ENCODE measurements around the gene GPR141. TPM values are rescaled to one million over a fixed set of nuclear protein-coding genes. Genes with fewer than 3 reads are reported as not detected.

GPR141 gene
- total and polyA plus RNA-seq, 2 donors (not counting 3 experiments of a cell fraction or from before 2014, with no cell fraction given): not detected

DNA sequence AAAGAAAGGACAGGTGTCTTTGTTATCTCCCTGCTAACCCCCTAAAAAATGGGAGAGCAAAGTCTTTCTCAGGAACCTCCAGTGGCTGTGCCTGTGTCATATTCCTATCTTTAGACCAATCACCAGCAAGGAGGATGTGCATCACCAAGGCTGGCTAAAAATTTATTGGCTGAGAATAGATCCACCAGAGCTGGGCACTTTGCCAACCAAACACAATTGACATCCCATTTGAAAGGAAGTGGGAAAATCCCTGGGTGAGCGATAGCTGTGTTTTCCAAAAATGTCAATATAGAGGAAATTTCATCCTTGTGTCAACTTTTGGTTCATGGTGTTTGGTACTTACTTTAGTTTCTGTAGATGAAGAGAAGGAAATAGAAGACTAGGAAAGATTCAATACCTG, 13.1 kb upstream of the GPR141 start:
- FAIRE-seq (no peak), DNase-seq (ENCODE audit: low read depth, low spot score) (no peak)
- dilution Hi-C loops (cut with MboI; ENCODE audit: extremely low pct_ligation_motif_present, low sequenced_read_pairs): no loop called here
- Histone ChIP-seq H3K4me3 (replicated peaks in 1 of 3; ENCODE audit: insufficient read depth in 1 of 3, low read depth in 1 of 3, low read length in 3 of 3) (no peak overlapping the region), H3K9me1 (replicated peaks; ENCODE audit: control insufficient read depth, extremely low read depth, insufficient read depth, low read length) (no peaks in the 10 kb centered on the region), H3K79me2 (ENCODE audit: control insufficient read depth, insufficient read depth, low read length) (no peaks in the 10 kb centered on the region), H3K4me2 (ENCODE audit: insufficient read depth, low read length) (no peak overlapping the region), H3K9ac (replicated peaks; ENCODE audit: extremely low read depth, insufficient read depth, low read length) (no peak overlapping the region), H3K27ac (ENCODE audit: insufficient read depth, low read depth, low read length) (no peak overlapping the region), H3K4me1 (ENCODE audit: control insufficient read depth, extremely low read depth, insufficient read depth, low read length) (no peaks in the 10 kb centered on the region), H3K9me3 (replicated peaks; ENCODE audit: control insufficient read depth, insufficient read depth, low read length) (no peaks in the 10 kb centered on the region), H3K36me3 (ENCODE audit: control insufficient read depth in 2 of 2, extremely low read depth in 1 of 2, insufficient read depth in 2 of 2, low read length in 2 of 2) (no peaks in the 10 kb centered on the region), H3K27me3 (ENCODE audit: control insufficient read depth in 2 of 2, insufficient read depth in 2 of 2, low read length in 2 of 2) (no peaks in the 10 kb centered on the region), H4K20me1 (replicated peaks; ENCODE audit: control insufficient read depth, extremely low read depth, insufficient read depth, low read length) (no peaks in the 10 kb centered on the region), H2AFZ (ENCODE audit: low read depth, low read length) (no peak overlapping the region)
- TF ChIP-seq FOS (IDR thresholded peaks at IDR 0.05; ENCODE audit: borderline replicate concordance, insufficient read depth, low read length) (no peak), POLR2AphosphoS5 (IDR thresholded peaks at IDR 0.05; ENCODE audit: insufficient read depth, low read depth, low read length) (no peak)
- TF ChIP-seq, protein P1, sequence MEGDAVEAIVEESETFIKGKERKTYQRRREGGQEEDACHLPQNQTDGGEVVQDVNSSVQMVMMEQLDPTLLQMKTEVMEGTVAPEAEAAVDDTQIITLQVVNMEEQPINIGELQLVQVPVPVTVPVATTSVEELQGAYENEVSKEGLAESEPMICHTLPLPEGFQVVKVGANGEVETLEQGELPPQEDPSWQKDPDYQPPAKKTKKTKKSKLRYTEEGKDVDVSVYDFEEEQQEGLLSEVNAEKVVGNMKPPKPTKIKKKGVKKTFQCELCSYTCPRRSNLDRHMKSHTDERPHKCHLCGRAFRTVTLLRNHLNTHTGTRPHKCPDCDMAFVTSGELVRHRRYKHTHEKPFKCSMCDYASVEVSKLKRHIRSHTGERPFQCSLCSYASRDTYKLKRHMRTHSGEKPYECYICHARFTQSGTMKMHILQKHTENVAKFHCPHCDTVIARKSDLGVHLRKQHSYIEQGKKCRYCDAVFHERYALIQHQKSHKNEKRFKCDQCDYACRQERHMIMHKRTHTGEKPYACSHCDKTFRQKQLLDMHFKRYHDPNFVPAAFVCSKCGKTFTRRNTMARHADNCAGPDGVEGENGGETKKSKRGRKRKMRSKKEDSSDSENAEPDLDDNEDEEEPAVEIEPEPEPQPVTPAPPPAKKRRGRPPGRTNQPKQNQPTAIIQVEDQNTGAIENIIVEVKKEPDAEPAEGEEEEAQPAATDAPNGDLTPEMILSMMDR (IDR thresholded peaks at IDR 0.05; ENCODE audit: extremely low read depth in 1 of 2, insufficient read depth in 1 of 2, low read depth in 1 of 2, low read length in 2 of 2): no peak
- ChIA-PET POLR2A (no interaction called here), CTCF (no interaction called here)
- no TSS peak for BruUV-seq (replicated peaks)
- intact Hi-C loops (cut with micrococcal nuclease): no loop called here

DNA sequence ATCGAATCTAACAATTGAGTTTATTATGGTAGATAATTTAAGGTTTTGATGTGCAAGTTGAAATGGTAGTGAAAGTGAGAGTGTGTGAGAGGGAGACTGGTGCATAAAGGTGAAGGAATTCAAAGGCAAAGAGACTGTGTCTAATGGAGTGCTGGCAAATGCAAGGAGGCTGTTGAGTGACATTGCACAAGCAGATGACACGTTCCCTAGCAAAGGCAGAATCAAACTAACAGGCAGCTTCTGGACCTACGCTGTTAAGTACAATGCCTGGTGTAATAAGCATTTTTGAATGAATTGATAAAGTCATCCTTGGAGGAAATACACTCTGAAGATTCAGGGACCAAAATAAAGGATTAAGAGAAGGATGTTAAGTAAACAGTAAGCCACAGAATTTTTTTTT, 11.7 kb upstream of the GPR141 start:
- Histone ChIP-seq H3K79me2 (ENCODE audit: control insufficient read depth, insufficient read depth, low read length) (no peaks in the 10 kb centered on the region), H3K9me3 (replicated peaks; ENCODE audit: control insufficient read depth, insufficient read depth, low read length) (no peaks in the 10 kb centered on the region), H3K27me3 (ENCODE audit: control insufficient read depth in 2 of 2, insufficient read depth in 2 of 2, low read length in 2 of 2) (no peaks in the 10 kb centered on the region), H3K27ac (ENCODE audit: insufficient read depth, low read depth, low read length) (no peak overlapping the region), H4K20me1 (replicated peaks; ENCODE audit: control insufficient read depth, extremely low read depth, insufficient read depth, low read length) (no peaks in the 10 kb centered on the region), H3K9me1 (replicated peaks; ENCODE audit: control insufficient read depth, extremely low read depth, insufficient read depth, low read length) (no peaks in the 10 kb centered on the region), H3K4me3 (replicated peaks in 1 of 3; ENCODE audit: insufficient read depth in 1 of 3, low read depth in 1 of 3, low read length in 3 of 3) (no peak overlapping the region), H3K4me2 (ENCODE audit: insufficient read depth, low read length) (no peak overlapping the region), H3K36me3 (ENCODE audit: control insufficient read depth in 2 of 2, extremely low read depth in 1 of 2, insufficient read depth in 2 of 2, low read length in 2 of 2) (no peaks in the 10 kb centered on the region), H3K9ac (replicated peaks; ENCODE audit: extremely low read depth, insufficient read depth, low read length) (no peak overlapping the region), H2AFZ (ENCODE audit: low read depth, low read length) (no peak overlapping the region), H3K4me1 (ENCODE audit: control insufficient read depth, extremely low read depth, insufficient read depth, low read length) (no peaks in the 10 kb centered on the region)
- TF ChIP-seq MYC (IDR thresholded peaks at IDR 0.05; ENCODE audit: low read depth, low read length) (no peak), POLR2AphosphoS5 (IDR thresholded peaks at IDR 0.05; ENCODE audit: insufficient read depth, low read depth, low read length) (no peak), EZH2 (IDR thresholded peaks at IDR 0.05; ENCODE audit: borderline replicate concordance, low read depth, low read length, severe bottlenecking) (no peak), FOS (IDR thresholded peaks at IDR 0.05; ENCODE audit: borderline replicate concordance, insufficient read depth, low read length) (no peak), JUN (IDR thresholded peaks at IDR 0.05; ENCODE audit: borderline replicate concordance, insufficient read depth, insufficient read length, low read depth) (no peak), GATA2 (IDR thresholded peaks at IDR 0.05; ENCODE audit: insufficient read depth, insufficient read length, low read depth, low read length) (no peak), POLR2A (IDR thresholded peaks at IDR 0.05; ENCODE audit: low read depth, low read length) (no peak)
- TF ChIP-seq, protein P1 (IDR thresholded peaks at IDR 0.05; ENCODE audit: extremely low read depth in 1 of 2, insufficient read depth in 1 of 2, low read depth in 1 of 2, low read length in 2 of 2): no peak
- TF ChIP-seq, protein P2, sequence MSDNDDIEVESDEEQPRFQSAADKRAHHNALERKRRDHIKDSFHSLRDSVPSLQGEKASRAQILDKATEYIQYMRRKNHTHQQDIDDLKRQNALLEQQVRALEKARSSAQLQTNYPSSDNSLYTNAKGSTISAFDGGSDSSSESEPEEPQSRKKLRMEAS (IDR thresholded peaks at IDR 0.05; ENCODE audit: insufficient read depth, insufficient read length): no peak
- FAIRE-seq (no peak), DNase-seq (ENCODE audit: low read depth, low spot score) (no peak)
- ChIA-PET CTCF (no interaction called here), POLR2A (no interaction called here)
- dilution Hi-C loops (cut with MboI; ENCODE audit: extremely low pct_ligation_motif_present, low sequenced_read_pairs) (no loop called here), intact Hi-C loops (cut with micrococcal nuclease) (no loop called here)
- BruUV-seq (replicated peaks): no TSS peak
